ENCODE measurements around the gene AWAT1. TPM values are rescaled to one million over a fixed set of nuclear protein-coding genes. Genes with fewer than 3 reads are reported as not detected.
A peak's percentile ranks its signal among the peaks of the same experiment; 100 is the strongest.
"Not testable (repeated sequence)": the region's sequence is repeated elsewhere in the genome, so short reads cannot be mapped to it uniquely, and the experiment has no call there.

The AWAT1 gene
- total and polyA plus RNA-seq, 4 donors: not detected

- WGBS, 2 donors: 67 to 84% methylated on average over 5 of the region's 5 CpGs
- no peaks in the 10 kb centered on the region for H3K27me3 ChIP-seq (ENCODE audit: control insufficient read depth in 3 of 3, insufficient read depth in 3 of 3, low read length in 2 of 3)
- no peak overlapping the region for H3K27ac ChIP-seq (ENCODE audit: low read depth in 1 of 2, low read length in 1 of 2)
- TF ChIP-seq CTCF (IDR thresholded peaks at IDR 0.05; ENCODE audit: control extremely low read depth, extremely low read depth): no peak
- DNase-seq (no peak), ATAC-seq (ENCODE audit: insufficient read depth, low FRiP score) (no peak)
- no peaks in the 10 kb centered on the region for H3K36me3 ChIP-seq (ENCODE audit: control insufficient read depth in 4 of 4, insufficient read depth in 4 of 4, low read length in 4 of 4)
- H3K4me1 ChIP-seq (ENCODE audit: control insufficient read depth in 5 of 5, insufficient read depth in 5 of 5, low read length in 5 of 5): no peaks in the 10 kb centered on the region
- no peak overlapping the region for H3K4me3 ChIP-seq
- H3K9ac ChIP-seq (ENCODE audit: insufficient read depth in 1 of 2, low read length in 2 of 2): no peak overlapping the region
- no peaks in the 10 kb centered on the region for H3K9me3 ChIP-seq (ENCODE audit: control insufficient read depth in 4 of 4, insufficient read depth in 3 of 4, low read length in 3 of 4)
These were observed 32.7 kb upstream of the AWAT1 start for GRCh38 chrX:70201732-70202131.

- no peak for ATAC-seq (ENCODE audit: insufficient read depth, low FRiP score)
- peak in 1 of 3 donors; percentile 2 for DNase-seq
- no peak for TF ChIP-seq CTCF (IDR thresholded peaks at IDR 0.05; ENCODE audit: control extremely low read depth, extremely low read depth)
- no peak overlapping the region for H3K27ac ChIP-seq (ENCODE audit: low read depth in 1 of 2, low read length in 1 of 2)
- no peak overlapping the region for H3K9ac ChIP-seq (ENCODE audit: insufficient read depth in 1 of 2, low read length in 2 of 2)
- H3K4me1 ChIP-seq (ENCODE audit: control insufficient read depth in 5 of 5, insufficient read depth in 5 of 5, low read length in 5 of 5): no peaks in the 10 kb centered on the region
- no peak overlapping the region for H3K4me3 ChIP-seq
- H3K36me3 ChIP-seq (ENCODE audit: control insufficient read depth in 4 of 4, insufficient read depth in 4 of 4, low read length in 4 of 4): no peaks in the 10 kb centered on the region
- no peaks in the 10 kb centered on the region for H3K9me3 ChIP-seq (ENCODE audit: control insufficient read depth in 4 of 4, insufficient read depth in 3 of 4, low read length in 3 of 4)
- H3K27me3 ChIP-seq (ENCODE audit: control insufficient read depth in 3 of 3, insufficient read depth in 3 of 3, low read length in 2 of 3): no peaks in the 10 kb centered on the region
These were observed 26.0 kb upstream of the AWAT1 start for GRCh38 chrX:70208479-70208878.

GRCh38 chrX:70209570-70209969 lies 24.9 kb upstream of the AWAT1 start:
- 54 to 56% methylated on average over 6 of the region's 6 CpGs for WGBS, 2 donors
- not testable (repeated sequence) for H3K27ac ChIP-seq (ENCODE audit: low read depth in 1 of 2, low read length in 1 of 2)

GRCh38 chrX:70219938-70220764 lies 14.3 kb upstream of the AWAT1 start:
- Histone ChIP-seq H3K27me3 (ENCODE audit: control insufficient read depth in 3 of 3, insufficient read depth in 3 of 3, low read length in 2 of 3) (no peaks in the 10 kb centered on the region), H3K9me3 (ENCODE audit: control insufficient read depth in 4 of 4, insufficient read depth in 3 of 4, low read length in 3 of 4) (no peaks in the 10 kb centered on the region), H3K27ac (ENCODE audit: low read depth in 1 of 2, low read length in 1 of 2) (no peak overlapping the region), H3K9ac (ENCODE audit: insufficient read depth in 1 of 2, low read length in 2 of 2) (no peak overlapping the region), H3K4me1 (ENCODE audit: control insufficient read depth in 5 of 5, insufficient read depth in 5 of 5, low read length in 5 of 5) (no peaks in the 10 kb centered on the region), H3K36me3 (ENCODE audit: control insufficient read depth in 4 of 4, insufficient read depth in 4 of 4, low read length in 4 of 4) (no peaks in the 10 kb centered on the region), H3K4me3 (no peak overlapping the region)
- DNase-seq (no peak), ATAC-seq (ENCODE audit: insufficient read depth, low FRiP score) (no peak)
- TF ChIP-seq CTCF (IDR thresholded peaks at IDR 0.05; ENCODE audit: control extremely low read depth, extremely low read depth): no peak
- 62 to 88% methylated on average over 5 of the region's 5 CpGs for WGBS, 2 donors

More at GRCh38 chrX:70209570-70209969, 24.9 kb upstream of the AWAT1 start:
- H3K4me1 ChIP-seq (ENCODE audit: control insufficient read depth in 5 of 5, insufficient read depth in 5 of 5, low read length in 5 of 5); H3K27me3 ChIP-seq (ENCODE audit: control insufficient read depth in 3 of 3, insufficient read depth in 3 of 3, low read length in 2 of 3); H3K4me3 ChIP-seq; ATAC-seq (ENCODE audit: insufficient read depth, low FRiP score); H3K36me3 ChIP-seq (ENCODE audit: control insufficient read depth in 4 of 4, insufficient read depth in 4 of 4, low read length in 4 of 4); DNase-seq; H3K9ac ChIP-seq (ENCODE audit: insufficient read depth in 1 of 2, low read length in 2 of 2); H3K9me3 ChIP-seq (ENCODE audit: control insufficient read depth in 4 of 4, insufficient read depth in 3 of 4, low read length in 3 of 4): not testable (repeated sequence)
